Thyroid gland (tissue), 4 donors: ENCODE measurements around the gene FERMT1.

ENCODE experiments used
- POLR2A ChIP-seq, 2 donors: fragments of 450-650 bp; IDR thresholded peaks; one replicate each; pipeline ENCODE4 v1.6.1; 2017; ENCODE audit warnings: antibody characterized with exemption in 2 of 2, mild to moderate bottlenecking in 2 of 2, moderate library complexity in 1 of 2
- TF ChIP-seq, protein P1 (sequence below), 6 experiments: fragments of 200-600 bp in 3 of 6; fragments of 450-650 bp in 3 of 6; sonication (generic) in 3 of 6; IDR thresholded peaks; one replicate each; pipeline ENCODE4 v1.5.1; 2016 to 2019; ENCODE audit warnings: antibody characterized with exemption in 6 of 6, mild to moderate bottlenecking in 2 of 6, inconsistent platforms in 1 of 6, moderate library complexity in 1 of 6

GRCh38 chr20:6103301-6103700 lies 19.5 kb downstream of the FERMT1 start:
- no peak for TF ChIP-seq POLR2A (IDR thresholded peaks at IDR 0.05)
- TF ChIP-seq, protein P1, sequence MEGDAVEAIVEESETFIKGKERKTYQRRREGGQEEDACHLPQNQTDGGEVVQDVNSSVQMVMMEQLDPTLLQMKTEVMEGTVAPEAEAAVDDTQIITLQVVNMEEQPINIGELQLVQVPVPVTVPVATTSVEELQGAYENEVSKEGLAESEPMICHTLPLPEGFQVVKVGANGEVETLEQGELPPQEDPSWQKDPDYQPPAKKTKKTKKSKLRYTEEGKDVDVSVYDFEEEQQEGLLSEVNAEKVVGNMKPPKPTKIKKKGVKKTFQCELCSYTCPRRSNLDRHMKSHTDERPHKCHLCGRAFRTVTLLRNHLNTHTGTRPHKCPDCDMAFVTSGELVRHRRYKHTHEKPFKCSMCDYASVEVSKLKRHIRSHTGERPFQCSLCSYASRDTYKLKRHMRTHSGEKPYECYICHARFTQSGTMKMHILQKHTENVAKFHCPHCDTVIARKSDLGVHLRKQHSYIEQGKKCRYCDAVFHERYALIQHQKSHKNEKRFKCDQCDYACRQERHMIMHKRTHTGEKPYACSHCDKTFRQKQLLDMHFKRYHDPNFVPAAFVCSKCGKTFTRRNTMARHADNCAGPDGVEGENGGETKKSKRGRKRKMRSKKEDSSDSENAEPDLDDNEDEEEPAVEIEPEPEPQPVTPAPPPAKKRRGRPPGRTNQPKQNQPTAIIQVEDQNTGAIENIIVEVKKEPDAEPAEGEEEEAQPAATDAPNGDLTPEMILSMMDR (IDR thresholded peaks at IDR 0.05), result no peak
